SKM-1 (cell line): ENCODE results near the gene OR1L8.

ENCODE experiments used
- DNase-seq: peaks from one replicate; lab custom pipeline; 2025; ENCODE audit not compliant: unreplicated experiment; lab: John Stamatoyannopoulos, UW

The OR1L8 gene

GRCh38 chr9:122518226-122518625 is 65.0 kb downstream of the OR1L8 start:
- DNase-seq = no peak
